NCI-H1048 (cell line): ENCODE data around the gene ASPRV1.

Source experiments
- DNase-seq: peaks from one replicate; lab custom pipeline; 2025; lab: John Stamatoyannopoulos, UW

Gene ASPRV1

DNA sequence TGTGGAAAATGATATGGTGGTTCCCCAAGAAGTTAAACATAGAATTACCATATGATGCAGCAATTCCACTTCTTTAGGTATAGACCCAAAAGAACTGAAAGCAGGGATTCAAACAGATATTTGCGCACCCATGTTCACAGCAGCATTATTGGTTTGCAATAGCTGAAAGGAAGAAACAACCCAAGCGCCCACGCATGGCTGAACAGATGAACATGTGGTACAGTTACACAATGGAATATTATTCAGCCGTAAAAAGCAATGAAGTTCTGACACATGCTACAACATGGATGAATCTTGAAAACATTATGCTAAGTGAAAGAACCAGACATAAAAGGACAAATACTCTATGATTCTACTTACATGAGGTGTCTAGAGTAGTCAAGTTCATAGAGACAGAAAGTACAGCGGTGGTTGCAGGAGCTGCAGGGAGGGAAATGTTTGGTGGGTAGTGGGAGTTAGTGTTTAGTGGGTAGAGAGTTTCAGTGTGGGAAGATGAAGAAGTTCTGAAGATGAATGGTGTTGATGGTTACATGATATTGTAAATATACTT, 26.7 kb upstream of the ASPRV1 start:
- no peak for DNase-seq

DNA sequence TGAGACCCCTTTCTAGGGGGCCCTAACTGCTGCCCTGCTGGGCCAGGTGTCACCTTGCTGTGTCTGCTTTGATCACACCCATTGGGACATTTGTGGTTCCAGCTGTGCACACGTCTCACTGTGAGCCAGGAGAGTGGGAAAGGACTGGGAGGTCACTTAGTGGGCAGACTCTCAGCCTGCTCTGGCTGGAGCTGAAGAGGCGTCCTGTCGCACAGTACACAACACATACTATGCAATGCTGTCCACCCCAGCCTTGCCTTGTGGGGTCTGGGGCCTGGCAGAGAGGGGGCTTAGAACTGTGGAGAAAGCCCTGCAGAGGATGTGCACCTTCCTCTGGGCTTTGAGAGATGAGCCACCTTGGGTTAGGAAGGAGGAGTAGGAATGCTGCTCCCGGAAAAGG, 25.3 kb upstream of the ASPRV1 start:
- DNase-seq = no peak

DNA sequence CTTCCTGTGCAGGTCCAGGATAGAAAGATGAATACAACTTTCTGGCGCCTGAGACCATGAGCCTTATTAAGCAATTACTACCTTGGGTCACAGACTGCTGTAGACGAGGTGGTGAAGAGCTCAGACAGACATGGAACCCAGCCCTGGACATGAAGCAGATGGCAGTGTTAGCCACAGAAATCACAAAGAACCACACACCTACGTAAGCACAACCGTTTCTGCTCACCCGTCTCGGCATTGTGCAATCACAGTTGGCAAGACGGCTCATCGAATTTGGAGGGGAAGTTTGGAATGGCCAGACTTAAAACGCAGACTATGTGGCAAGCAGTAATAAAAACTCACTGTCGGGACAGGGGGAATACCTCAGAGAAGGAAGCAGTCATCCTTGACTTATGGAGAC, 24.3 kb upstream of the ASPRV1 start:
- DNase-seq = no peak

DNA sequence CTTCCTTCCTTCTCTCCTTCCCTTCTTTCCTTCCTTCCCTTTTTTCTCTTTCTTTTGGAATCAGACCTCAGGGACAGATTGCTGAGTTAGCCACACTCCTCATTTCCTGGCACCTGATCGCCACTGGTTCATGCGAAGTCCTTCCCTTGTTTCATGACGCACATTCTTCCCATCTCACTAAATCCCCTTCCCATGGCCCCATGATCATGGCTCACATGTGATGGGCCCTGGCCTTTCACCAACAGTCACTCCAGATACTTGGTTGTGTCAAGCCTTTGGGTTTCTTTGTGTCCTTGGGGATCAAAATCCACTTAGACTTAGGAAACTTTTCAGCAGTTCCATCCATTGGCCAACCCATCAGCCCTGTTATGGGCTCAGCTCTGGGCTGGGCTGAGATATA, 23.8 kb upstream of the ASPRV1 start:
- DNase-seq = no peak

DNA sequence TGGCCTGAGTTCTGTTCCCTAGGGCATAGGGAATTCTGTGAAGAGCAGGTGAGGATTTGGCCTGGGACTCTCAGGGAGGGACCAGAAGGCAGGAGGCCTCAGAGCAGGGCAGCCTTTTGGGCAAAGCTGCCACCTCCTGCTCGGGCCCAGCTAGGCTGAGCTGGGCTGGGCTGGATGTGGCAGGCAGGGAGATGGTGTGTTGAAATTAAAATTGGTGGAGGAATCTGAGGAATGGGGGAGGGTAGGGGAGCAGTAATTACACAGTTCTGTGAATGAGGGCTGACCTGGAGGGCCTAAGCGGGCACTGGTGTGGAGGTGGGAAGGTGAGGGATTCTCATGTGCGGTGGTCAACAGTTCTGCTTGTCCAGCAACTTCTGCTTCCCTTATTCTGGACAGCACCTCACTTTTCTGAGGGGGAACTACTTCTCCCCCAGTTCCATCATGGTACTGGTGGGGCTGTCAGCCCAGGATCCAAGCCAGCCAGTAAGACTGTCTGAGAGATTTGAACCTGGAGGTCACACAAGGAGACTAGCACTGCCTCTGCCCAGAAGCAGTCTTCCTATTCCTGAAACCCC, 22.0 kb upstream of the ASPRV1 start:
- DNase-seq = no peak

DNA sequence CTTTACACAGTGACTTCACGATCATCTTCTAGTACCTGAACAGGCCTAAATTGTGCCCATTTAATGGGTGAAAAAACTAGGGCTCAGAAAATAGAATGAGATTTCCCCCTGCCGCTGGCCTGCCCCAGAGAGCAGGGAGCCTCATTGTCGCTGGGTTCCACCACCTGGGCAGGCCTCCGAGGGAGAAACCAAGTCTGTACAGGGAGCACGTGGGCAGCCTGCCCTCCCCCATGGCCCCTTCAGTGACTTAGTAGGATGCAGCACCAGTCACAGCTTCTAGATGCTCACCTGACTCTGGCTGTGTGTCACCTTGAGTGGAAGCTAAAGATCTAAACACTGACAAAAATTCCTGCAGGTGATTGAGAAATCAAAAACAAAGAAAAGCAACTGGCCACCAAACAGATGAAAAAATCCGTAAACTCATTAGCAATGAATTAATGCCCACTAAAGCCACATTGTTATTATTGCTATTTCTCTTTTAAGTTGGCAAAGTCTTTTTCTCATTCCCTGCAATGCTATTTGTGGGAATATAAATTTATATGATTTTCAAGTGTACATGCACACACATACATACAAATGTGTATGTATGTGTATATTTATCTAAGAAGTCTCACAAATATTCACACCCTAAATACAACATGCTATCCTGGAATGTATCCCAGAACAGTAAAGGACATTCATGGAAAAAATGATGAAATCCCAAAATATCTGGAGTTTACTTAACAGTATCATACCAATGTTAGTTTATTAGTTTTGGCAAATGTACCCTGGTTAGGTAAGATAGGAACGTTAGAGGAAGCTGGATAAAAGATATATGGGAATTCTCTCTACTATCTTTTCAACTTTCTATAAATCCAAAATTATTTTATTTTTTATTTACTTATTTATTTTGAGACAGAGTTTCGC, 18.7 kb upstream of the ASPRV1 start:
- no peak for DNase-seq

DNA sequence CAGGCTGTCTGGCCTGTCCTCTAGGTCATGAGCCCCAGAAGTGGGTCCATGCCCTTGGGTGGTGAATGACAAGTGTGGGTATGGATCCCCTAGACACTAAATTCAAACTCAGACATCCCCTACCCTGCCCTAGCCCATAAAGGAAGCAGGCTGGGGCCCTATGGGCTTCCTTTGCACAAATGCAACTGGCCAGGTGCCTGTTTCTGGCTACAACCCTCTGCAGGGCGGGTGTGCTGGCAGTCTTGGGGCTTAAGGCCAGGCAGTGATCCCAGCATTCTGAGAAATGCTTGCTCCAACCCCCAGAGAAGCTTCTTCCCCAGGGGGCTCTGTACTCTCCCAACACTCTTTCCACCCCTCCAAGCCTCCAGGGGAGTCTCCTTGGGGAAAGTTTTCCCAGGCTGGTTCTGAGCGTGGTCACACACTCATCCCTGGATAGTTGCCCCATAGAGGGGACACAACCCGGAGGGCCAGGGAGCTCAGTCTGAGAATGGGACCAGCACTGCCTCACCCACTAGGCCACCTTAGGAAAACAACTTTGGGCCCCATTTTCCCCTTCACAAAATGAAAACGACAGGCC, 16.6 kb upstream of the ASPRV1 start:
- DNase-seq = no peak

DNA sequence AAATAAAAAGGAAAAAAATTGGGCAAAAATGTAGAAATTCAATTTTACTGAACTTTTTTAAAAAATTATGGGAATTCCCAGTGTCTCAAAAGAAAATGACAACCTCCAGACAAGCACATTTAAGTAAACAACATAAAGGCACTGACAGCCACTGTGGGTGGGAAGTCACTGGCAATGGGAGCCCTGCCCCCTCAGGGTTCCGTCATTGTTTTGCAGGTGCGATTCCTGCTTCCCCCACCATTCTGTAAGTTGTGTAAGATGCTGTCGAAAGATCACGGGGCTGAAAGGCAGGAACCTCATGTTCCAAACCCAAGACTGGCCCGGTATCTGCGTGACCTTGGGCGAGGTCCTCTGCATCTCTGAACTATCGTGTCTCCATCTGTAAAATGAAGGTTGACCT, 15.8 kb upstream of the ASPRV1 start:
- DNase-seq = no peak

DNA sequence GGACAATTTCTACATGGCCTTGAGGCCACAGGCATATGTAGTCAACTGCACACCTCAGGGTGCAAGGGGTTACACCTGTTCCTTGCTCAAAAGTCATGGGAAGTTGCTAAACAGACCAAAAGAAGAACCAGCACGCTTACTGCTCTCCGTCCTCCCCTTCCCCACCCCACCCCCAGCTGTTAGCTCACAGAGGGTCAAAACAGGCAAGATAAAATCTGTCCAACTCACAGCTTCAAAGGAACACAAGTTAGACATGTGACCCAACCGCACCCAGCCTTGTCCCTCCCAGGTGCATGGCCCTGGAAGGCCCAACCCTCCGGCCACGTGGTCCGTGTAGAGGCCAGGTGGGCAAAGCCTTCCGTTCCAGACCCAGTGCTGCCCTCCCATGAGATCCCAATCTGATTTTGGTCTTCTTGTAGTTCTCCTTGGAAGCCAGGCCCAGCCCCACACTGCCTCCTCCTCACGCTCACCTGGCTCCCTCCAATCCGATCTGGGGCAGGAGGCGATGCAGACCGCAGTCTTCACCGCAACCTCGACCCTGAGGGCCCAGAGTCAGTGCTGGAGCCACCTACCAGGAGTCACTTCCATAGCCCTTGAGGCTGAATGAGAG, 14.5 kb upstream of the ASPRV1 start:
- DNase-seq = no peak

DNA sequence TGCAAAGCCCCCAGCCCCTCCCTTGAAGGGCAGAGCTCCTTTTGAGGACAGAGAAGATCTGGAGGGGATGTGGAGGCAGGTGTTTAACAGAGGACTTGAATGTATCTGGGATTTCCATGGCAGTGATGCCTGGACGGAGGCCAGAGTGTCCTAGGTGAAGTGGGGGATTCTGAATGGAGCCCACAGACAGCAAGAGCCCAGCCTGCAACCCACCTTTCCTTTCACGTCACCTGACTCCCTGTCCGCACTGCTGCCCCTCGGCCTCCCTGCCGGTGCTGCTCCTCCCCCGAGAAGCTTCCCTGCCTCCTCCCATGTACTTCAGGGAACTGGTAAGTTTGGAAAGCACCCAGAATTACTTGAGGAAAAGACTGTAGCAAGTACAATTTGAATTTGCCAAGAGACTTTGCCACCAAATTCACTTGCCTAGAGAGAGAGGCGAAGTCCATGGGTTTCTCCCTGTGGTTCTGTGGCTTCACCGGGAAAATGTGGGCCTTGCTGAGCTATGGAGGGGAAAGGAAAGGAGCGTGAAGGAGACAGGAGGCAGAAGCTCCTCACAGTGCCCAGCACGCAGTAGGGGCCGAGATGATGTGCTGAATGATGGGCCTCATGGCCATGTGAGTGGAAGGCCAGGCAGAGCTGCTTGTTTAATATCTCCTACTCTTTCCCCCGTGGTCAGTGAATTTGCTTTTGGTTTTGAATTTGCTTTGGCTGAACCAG, 13.9 kb upstream of the ASPRV1 start:
- DNase-seq = no peak

DNA sequence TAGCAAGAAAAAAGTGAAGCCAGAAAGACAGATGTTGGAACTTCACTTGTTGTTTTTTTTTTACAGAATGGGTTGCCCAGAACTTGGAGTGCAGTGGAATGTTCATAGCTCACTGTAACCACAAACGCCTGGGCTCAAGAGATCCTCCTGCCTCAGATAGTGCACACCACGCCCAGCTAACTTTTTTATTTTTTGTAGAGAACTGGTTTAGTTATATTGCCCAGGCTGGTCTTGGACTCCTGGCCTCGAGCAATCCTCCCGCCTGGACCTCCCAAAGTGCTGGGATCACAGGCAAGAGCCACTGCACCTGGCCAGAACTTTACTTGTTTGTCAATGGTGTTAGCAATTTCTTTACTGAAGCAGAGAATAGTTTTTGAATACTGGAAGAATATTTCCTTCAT, 11.9 kb upstream of the ASPRV1 start:
- DNase-seq = no peak

DNA sequence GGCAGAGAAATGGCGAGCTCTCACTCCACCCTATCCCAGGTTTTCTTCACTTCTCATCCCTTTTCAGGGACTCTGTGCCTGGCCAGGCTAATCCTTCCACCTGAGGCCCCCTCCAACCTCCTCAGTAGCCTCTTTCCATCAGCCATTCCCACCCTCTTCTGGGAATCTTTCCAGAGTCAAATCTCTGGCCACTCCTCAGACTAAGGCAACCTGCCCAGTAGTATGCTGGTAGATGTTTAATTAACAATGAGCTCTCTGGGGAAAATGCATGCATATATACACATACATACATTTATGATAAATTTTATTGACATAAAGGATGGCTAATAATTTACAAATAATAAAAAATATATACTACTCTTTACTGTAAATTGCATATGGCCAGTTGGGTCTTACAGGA, 11.4 kb upstream of the ASPRV1 start:
- DNase-seq = no peak

DNA sequence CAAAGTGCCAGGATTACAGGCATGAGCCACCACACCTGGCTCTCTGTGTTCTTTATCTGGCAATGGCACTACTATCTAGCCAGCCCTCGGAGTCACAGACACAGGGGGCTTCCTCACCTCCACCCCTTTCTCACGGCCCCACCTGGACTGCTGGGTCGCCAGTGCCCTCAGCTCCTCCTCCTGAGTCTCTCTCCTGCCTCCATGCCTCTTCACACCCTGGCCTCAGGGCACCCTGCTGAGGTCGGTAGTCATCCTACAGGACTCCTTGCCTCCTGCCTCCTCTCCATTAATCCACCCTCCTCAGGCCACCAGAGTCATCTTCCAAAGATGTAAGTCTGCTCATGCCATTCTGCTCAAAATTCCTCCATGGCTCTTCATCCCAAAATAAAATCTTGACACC, 8.6 kb upstream of the ASPRV1 start:
- no peak for DNase-seq

DNA sequence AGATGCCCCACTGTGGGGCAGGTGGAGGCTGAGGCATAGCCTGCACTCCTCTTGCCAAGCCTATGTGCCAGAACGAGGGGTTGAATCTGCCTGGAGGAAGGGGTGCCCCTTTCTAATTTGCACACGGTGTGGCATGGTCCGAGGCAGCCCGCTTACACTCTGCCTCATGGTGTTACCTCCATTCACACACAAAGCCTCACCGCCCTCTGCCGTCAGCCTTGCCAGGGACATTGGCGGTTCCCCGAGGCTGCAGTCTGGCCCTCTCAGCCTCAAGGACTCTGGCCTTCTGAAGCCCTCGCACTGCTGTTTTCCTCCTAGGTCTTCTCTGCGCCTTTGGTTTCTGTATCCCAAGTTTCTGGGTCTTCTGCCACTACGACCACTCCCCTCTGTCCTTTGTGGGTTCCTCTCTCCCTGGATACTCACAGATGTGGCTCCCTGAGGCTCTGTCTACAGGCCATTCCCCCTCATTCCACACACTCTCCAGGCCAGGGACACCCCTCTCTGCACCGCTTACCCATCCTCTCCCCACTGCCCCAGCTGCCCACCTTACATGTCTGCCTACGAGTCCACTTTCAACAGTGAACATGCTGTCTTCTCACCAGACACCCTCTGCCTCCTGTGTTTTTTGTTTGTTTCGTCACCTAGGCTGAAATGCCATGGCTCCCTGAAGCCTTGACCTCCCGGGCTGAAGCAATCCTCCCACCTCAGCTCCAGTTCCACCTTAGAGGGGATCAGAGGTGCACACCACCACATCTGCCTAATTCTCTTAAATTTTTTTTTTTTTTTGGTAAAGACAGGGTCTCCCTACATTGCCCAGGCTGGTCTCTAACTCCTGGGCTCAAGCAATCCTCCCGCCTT, 7.9 kb upstream of the ASPRV1 start:
- DNase-seq = no peak

DNA sequence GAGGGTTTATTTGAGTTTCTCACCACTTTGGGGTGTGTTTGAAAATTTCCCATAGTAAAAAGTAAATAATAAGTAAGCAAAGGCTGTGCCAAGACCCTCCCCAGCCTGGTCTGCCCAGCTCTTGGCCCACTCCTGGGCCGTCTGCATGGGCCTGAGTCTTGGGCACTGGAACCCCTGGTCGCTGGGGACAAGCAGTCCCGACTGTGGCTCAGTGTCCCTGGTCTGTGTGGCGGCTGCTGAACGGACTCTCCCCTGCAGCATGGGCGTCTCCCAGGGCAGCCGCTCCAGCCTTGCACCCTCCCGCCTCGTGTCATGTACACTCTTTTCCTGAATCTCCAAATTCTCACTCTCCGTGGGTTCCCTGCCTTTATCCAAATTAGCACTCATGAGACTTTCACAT, 7.2 kb upstream of the ASPRV1 start:
- no peak for DNase-seq

DNA sequence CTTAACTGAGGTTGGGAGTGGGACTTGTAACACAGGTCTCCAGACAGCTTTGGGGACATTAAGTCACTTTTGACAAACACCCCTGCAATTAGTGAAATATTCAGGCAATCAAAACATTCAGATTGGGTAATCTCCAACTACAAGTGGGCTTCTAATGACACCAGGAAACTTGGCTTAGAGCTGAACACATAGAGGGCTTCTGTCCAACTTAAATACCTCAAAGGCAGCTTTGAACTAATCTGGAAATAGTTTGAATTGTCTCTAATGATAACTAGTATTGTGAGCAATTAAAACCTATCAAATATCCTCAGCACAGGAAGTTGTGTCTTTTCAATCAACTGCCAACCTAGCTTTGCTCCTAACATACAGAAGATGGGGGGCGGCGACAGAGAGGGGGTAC, 5.1 kb upstream of the ASPRV1 start:
- no peak for DNase-seq

DNA sequence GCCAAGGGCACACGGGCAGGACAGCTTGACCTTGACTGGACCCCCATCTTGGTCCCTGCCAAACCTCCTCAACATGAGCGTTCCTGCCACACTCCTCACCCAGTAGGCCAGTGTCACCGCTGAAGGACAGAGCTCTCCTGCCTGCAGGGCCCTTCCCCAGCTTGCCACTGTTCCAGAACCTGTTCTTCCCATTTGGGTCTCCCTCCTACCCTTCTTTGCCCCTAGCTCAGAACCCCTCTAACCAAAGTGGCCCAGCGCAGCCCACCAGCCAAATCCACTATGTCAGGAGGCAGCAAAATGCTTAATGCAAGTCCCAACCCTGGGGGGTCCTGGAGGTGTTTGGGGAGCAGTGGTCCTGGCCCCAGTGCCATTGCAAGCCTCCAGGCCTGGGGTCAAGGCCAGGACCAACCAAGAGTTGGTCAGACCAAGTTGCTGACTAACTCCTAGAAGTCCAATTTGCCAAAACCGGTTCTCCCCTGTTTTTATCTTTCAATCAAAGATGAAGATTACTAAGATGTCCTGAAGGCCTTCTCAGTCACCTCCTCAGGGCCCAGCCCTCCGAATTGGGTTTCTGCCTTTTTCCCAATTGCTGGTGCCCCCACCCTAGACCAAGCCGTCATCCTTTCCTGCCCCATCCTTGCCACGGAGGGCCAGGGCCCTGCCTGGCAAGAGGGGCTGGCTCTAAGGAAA, 4.5 kb upstream of the ASPRV1 start:
- DNase-seq = no peak

DNA sequence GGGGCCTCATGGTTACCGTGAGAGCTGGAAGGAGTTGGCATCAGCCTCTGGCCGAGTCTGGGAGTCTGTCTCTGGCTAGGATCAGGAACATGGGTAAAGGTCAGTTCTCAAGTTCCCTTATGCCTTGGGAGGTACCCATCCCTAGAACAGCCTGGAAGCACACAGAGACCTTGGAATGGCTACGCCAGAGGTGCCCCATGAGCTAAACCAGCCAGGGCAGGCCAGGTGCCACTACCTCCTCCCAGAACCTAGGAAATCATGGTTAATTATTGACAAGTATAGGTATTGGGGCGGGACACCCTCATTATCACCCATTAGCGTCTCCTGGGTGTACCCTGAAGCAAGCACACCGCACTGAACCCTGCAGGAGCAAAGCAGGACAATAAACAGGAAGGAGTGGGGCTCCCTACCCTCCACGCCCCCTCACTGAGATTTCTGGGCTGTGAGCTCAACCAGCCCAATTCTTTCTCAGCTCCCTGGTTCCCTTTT, 3.0 kb upstream of the ASPRV1 start:
- no peak for DNase-seq

DNA sequence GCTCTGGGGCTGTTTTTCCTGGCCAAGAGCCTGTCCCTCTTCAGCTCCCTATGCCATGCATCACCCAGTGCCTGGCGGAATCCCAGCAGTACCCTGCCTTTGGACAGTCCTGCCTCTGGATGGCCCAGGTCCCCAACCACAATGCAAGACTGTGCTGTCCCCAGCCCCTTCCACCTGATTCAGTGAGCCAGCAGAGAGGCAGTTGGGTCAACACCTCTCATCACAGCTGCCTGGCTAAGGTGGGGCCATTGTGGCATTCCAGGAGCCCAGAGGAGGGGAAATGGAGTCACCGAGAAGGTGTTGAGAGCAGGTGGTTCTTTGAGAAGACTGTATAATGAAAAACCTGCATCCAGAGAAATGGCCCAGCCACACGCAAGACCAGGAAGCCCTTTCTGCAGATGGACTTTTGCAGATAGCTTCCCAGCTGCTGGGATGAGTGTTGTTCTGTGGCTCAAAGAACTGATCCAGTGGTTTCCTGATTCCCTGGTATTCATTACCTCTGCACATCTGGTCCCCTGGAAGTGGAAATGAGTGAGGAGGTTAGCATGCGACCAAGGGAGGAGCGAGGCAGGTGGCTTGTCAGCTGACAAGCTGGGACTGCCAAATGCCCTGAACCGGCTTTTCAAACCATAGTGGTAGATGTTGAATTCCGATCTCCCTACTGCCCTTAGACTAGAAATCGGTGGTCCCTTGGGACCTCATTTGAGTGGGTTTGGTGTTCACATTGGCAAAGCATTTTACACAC, 1.7 kb upstream of the ASPRV1 start:
- DNase-seq = no peak

DNA sequence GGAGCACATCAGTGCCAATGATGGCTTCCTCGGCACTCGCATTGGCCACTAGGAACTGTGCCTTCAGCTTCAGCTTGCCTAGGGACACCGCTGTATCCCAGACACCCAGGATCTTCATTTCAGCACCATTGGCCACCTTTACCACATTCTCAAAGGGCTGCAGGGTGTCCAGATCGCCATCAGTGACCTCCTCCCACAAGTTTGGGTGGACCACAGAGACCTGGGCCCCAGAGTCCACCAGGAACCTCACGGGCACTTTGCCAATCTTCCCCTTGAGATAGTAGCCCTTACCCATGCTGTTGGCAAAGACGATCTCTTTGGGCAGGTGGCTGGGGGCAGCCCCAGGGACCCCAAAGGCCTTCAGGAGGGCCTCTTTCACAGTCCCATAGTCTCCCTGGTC, 610 bp downstream of the ASPRV1 start:
- no peak for DNase-seq
